K562 (cell line): ENCODE results near the gene RNF112. TPM values are rescaled to one million over a fixed set of nuclear protein-coding genes. Genes with fewer than 3 reads are reported as not detected.
A peak's percentile ranks its signal among the peaks of the same experiment; 100 is the strongest.

Source experiments
- ATAC-seq: fragments of 200-7000 bp; cut with Tn5 transposase; 3 replicates; pipeline ENCODE4 v1.9.1; 2020; ENCODE audit warnings: moderate library complexity
- BruUV-seq: library from RNA; stranded (reverse); fragments of 400-500 nt; replicated peaks from 2 replicates; lab custom pipeline; 2021; lab: Mats Ljungman, UMichigan
- CTCF ChIA-PET: fragments of 300-600 bp; formaldehyde crosslinking; extraction: SDS; loops from one replicate; lab custom pipeline; 2021; ENCODE audit warnings: low intra/inter-chr PET ratio; lab: Yijun Ruan, JAX
- POLR2A ChIA-PET: fragments of 300-600, 350-650 bp; sonication (Branson Sonifier 250); formaldehyde crosslinking; extraction: SDS; loops from one replicate; lab custom pipeline; 2021; ENCODE audit warnings: antibody characterized with exemption, inconsistent platforms; lab: Yijun Ruan, JAX
- DNase-seq, 4 experiments: peaks; one replicate each; pipeline versions ENCODE4 v3.0.0 to v3.0.0-alpha.2; 2011 to 2018; ENCODE audit warnings: low spot score in 3 of 4, mixed read lengths in 3 of 4; ENCODE audit errors: extremely low read depth in 1 of 4
- FAIRE-seq: peaks from 2 replicates; lab custom pipeline; 2011; peaks lifted over from hg19 to GRCh38; lab: Jason Lieb, UNC
- H2AFZ ChIP-seq: 2 replicates; pipeline ENCODE4 v1.6.0; 2011; ENCODE audit warnings: low read depth, low read length, control low read depth, inconsistent platforms
- H3K27ac ChIP-seq: fragments of 200-600 bp; 3 replicates; pipeline ENCODE4 v1.8.0; 2011; ENCODE audit warnings: low read depth, mild to moderate bottlenecking, control low read depth, inconsistent platforms, low read length, moderate library complexity, mixed read lengths; ENCODE audit errors: extremely low read depth
- H3K27me3 ChIP-seq, 2 experiments: fragments of 300-600 bp in 1 of 2; 2 replicates in 1 of 2; 3 replicates in 1 of 2; pipeline versions ENCODE4 v1.6.0 to v1.8.0; 2011; ENCODE audit warnings: inconsistent platforms in 2 of 2, low read length in 2 of 2, mild to moderate bottlenecking in 1 of 2, mixed read lengths in 1 of 2, moderate library complexity in 1 of 2; ENCODE audit not compliant: control insufficient read depth in 2 of 2, insufficient read depth in 2 of 2
- H3K36me3 ChIP-seq: fragments of 300-600 bp; 3 replicates; pipeline ENCODE4 v1.8.0; 2011; ENCODE audit warnings: mild to moderate bottlenecking, low read length, inconsistent platforms; ENCODE audit not compliant: control insufficient read depth, insufficient read depth
- H3K4me1 ChIP-seq, 2 experiments: fragments of 200-600 bp in 1 of 2; replicated peaks in 1 of 2; 2 replicates in 1 of 2; 3 replicates in 1 of 2; pipeline versions ENCODE4 v1.5.1 to v1.8.0; 2011; ENCODE audit warnings: inconsistent platforms in 2 of 2, low read length in 2 of 2, mild to moderate bottlenecking in 1 of 2, mixed read lengths in 1 of 2, moderate library complexity in 1 of 2; ENCODE audit not compliant: control insufficient read depth in 2 of 2, insufficient read depth in 2 of 2
- H3K4me2 ChIP-seq: 2 replicates; pipeline ENCODE4 v1.6.1; 2011; ENCODE audit warnings: low read length, control low read depth, inconsistent platforms, mixed read lengths; ENCODE audit not compliant: insufficient read depth
- H3K4me3 ChIP-seq: fragments of 200-600 bp; sonication (generic), shearing (Covaris generic); 2 replicates; pipeline ENCODE4 v1.5.1; 2016; ENCODE audit warnings: control low read depth, inconsistent platforms
- H3K79me2 ChIP-seq: fragments of 200-600 bp; 3 replicates; pipeline ENCODE4 v1.8.0; 2011; ENCODE audit warnings: low read length, inconsistent platforms; ENCODE audit not compliant: control insufficient read depth, insufficient read depth
- H3K9ac ChIP-seq, 2 experiments: 2 replicates each; pipeline versions ENCODE4 v1.6.0 to v1.6.1; 2011; ENCODE audit warnings: low read depth in 2 of 2, low read length in 2 of 2, control low read depth in 1 of 2, inconsistent platforms in 1 of 2, mild to moderate bottlenecking in 1 of 2, mixed read lengths in 1 of 2; ENCODE audit not compliant: insufficient read depth in 1 of 2
- H3K9me1 ChIP-seq: one replicate; pipeline ENCODE4 v1.6.0; 2011; ENCODE audit warnings: inconsistent platforms, mild to moderate bottlenecking, low read length, moderate library complexity; ENCODE audit not compliant: control insufficient read depth, insufficient read depth
- H3K9me3 ChIP-seq: replicated peaks from 2 replicates; pipeline ENCODE4 v1.5.1; 2011; ENCODE audit warnings: low read depth, low read length, inconsistent platforms; ENCODE audit not compliant: control insufficient read depth, insufficient read depth
- H4K20me1 ChIP-seq: replicated peaks from 2 replicates; pipeline ENCODE4 v1.6.1; 2011; ENCODE audit warnings: low read length, inconsistent platforms, mixed read lengths; ENCODE audit not compliant: control insufficient read depth, insufficient read depth
- CEBPG ChIP-seq, 3 experiments: fragments of 200-800 bp in 1 of 3; sonication (Bioruptor generic) in 1 of 3; sonication (generic) in 1 of 3; formaldehyde crosslinking in 1 of 3; IDR thresholded peaks in 2 of 3; conservative IDR thresholded peaks in 1 of 3; 2 replicates each; pipeline versions ENCODE4 v1.6.1 to v1.8.0; 2016 to 2022; ENCODE audit warnings: missing compliant biosample characterization in 2 of 3, missing genetic modification characterization in 2 of 3, mild to moderate bottlenecking in 1 of 3, missing genetic modification reagents in 1 of 3
- KLF6 ChIP-seq: fragments of 250-450 bp; sonication (Bioruptor Pico); IDR thresholded peaks from 2 replicates; pipeline ENCODE4 v1.4.0; 2020; ENCODE audit warnings: mild to moderate bottlenecking, moderate library complexity, borderline replicate concordance
- LCOR ChIP-seq: sonication (generic); formaldehyde crosslinking; IDR thresholded peaks from 2 replicates; pipeline ENCODE4 v1.8.0; 2022; ENCODE audit warnings: mild to moderate bottlenecking, missing genetic modification reagents
- MXI1 ChIP-seq: IDR thresholded peaks from 2 replicates; pipeline ENCODE4 v1.6.1; 2011; ENCODE audit warnings: low read depth, mild to moderate bottlenecking, improper control_type of control experiment, low read length
- MYBL2 ChIP-seq, 2 experiments: fragments of 450-650 bp in 1 of 2; sonication (generic) in 1 of 2; formaldehyde crosslinking in 1 of 2; IDR thresholded peaks; 2 replicates each; pipeline versions ENCODE4 v1.6.1 to v1.8.1; 2017 to 2022; ENCODE audit warnings: borderline replicate concordance in 1 of 2, inconsistent platforms in 1 of 2, low read depth in 1 of 2, mild to moderate bottlenecking in 1 of 2, missing genetic modification reagents in 1 of 2, moderate library complexity in 1 of 2
- PML ChIP-seq: IDR thresholded peaks from 2 replicates; pipeline ENCODE4 v1.6.1; 2012; ENCODE audit warnings: low read length, inconsistent platforms
- RBM15 ChIP-seq: fragments of 200-400 bp; formaldehyde crosslinking; IDR thresholded peaks from 2 replicates; pipeline ENCODE4 v1.6.1; 2018; ENCODE audit warnings: mild to moderate bottlenecking, low read length, moderate library complexity; ENCODE audit not compliant: insufficient read depth
- SLC30A9 ChIP-seq: fragments of 250-450 bp; sonication (Bioruptor Pico); IDR thresholded peaks from 2 replicates; pipeline ENCODE4 v1.8.0; 2022; ENCODE audit warnings: mild to moderate bottlenecking, moderate library complexity
- ZZZ3 ChIP-seq: fragments of 450-650 bp; IDR thresholded peaks from 2 replicates; pipeline ENCODE4 v1.6.1; 2016; ENCODE audit warnings: antibody characterized with exemption, mild to moderate bottlenecking, moderate library complexity
- WGBS: fragments of 100-300 bp; shearing (Covaris generic); methylation state at CpG from one replicate; pipeline ENCODE4 v1.1.6; 2016; ENCODE audit warnings: low coverage, mixed read lengths; ENCODE audit not compliant: insufficient coverage; ENCODE audit errors: missing lambda C conversion rate; 5-methylcytosine and 5-hydroxymethylcytosine counted together
- in situ Hi-C: fragments of 300-500 bp; cut with MboI; formaldehyde crosslinking; loops from 4 replicates; pipeline ENCODE4 v1.15.0; 2018; ENCODE audit warnings: inconsistent platforms, mixed read lengths
- intact Hi-C: fragments of 100-400 bp; cut with micrococcal nuclease; formaldehyde crosslinking; loops from 2 replicates; pipeline ENCODE4 v1.14.2; 2022
- polyA plus RNA-seq, 8 experiments: library from polyadenylated mRNA; depleted of rRNA in 4 of 8; stranded (reverse) in 5 of 8; unstranded in 3 of 8; fragments of >200 nt; fragmentation: Nextera tagmentation in 2 of 8; fragmentation: Illumina TruSeq in 1 of 8; extraction: Ambion mirVana in 2 of 8; extraction: Trizol in 1 of 8; gene quantifications; 2 replicates each; pipeline versions ENCODE4 v1.2.1 to v1.2.3, GENCODE V29; 2011 to 2014; ENCODE audit warnings: inconsistent platforms in 1 of 8, missing spikeins in 1 of 8
- total RNA-seq, 7 experiments: library from RNA; depleted of rRNA in 6 of 7; stranded (reverse); fragments of >200 nt in 6 of 7; fragmentation: Illumina TruSeq in 2 of 7; extraction: Trizol in 2 of 7; gene quantifications; 2 replicates each; pipeline versions ENCODE4 v1.2.1 to v1.2.3, GENCODE V29; 2011 to 2021; ENCODE audit warnings: low replicate concordance in 1 of 7

The RNF112 gene
- total and polyA plus RNA-seq, 9 of the 15 experiments (the other 6 are each of a cell fraction or from before 2014, with no cell fraction given) = 0.05 TPM; not detected in 8

- Histone ChIP-seq H3K4me1 (no peaks in the 10 kb centered on the region), H3K9ac (no peak overlapping the region), H3K27ac (no peak overlapping the region), H3K9me1 (no peaks in the 10 kb centered on the region), H3K27me3 (peaks cover 12 to 25% of the 10 kb centered on the region in 2 experiments; a peak in 4 of 5 replicates), H3K79me2 (no peaks in the 10 kb centered on the region), H4K20me1 (no peaks in the 10 kb centered on the region), H3K4me2 (no peak overlapping the region), H3K9me3 (no peaks in the 10 kb centered on the region), H3K36me3 (no peaks in the 10 kb centered on the region), H2AFZ (no peak overlapping the region), H3K4me3 (no peak overlapping the region)
- intact Hi-C loops (no loop called here), in situ Hi-C loops (no loop called here)
- FAIRE-seq (no peak), DNase-seq (no peak), ATAC-seq (no peak)
- TF ChIP-seq ZZZ3 (no peak), MXI1 (no peak), KLF6 (no peak)
- CTCF ChIA-PET = no interaction called here
- POLR2A ChIA-PET = no interaction called here
- 2% methylated on average over 6 of the region's 6 CpGs for WGBS
- no TSS peak for BruUV-seq
These were observed 10.9 kb downstream of the RNF112 start for GRCh38 chr17:19421926-19422325.

GRCh38 chr17:19424934-19425868 lies 14.2 kb downstream of the RNF112 start:
- ATAC-seq (no peak), FAIRE-seq (no peak), DNase-seq (no peak)
- H2AFZ ChIP-seq = no peak overlapping the region
- CTCF ChIA-PET = no interaction called here
- intact Hi-C loops (no loop called here), in situ Hi-C loops (no loop called here)
- BruUV-seq = no TSS peak
- no peaks in the 10 kb centered on the region for H3K79me2 ChIP-seq
- TF ChIP-seq PML (no peak), RBM15 (no peak), CEBPG (CRISPR knock-in tag; IDR thresholded peaks at IDR 0.05) (no peak), CEBPG (tag; conservative IDR thresholded peaks at IDR 0.05 in 1 of 2, IDR thresholded peaks at IDR 0.05 in 1 of 2) (0 out of 4 replicates have a peak, but pooled peaks of 1 of the 2 experiments have one; percentile 7), LCOR (CRISPR knock-in tag) (no peak), SLC30A9 (no peak), MYBL2 (IDR thresholded peaks at IDR 0.05; ENCODE audit: low read depth) (no peak), MYBL2 (CRISPR knock-in tag; IDR thresholded peaks at IDR 0.05; ENCODE audit: borderline replicate concordance) (no peak)
- POLR2A ChIA-PET = interaction anchor here (1.7 kb wide), 1 partner anchor 9 kb away, joined by 8 read pairs; no protein-coding TSS in a partner anchor
- no peaks in the 10 kb centered on the region for H3K36me3 ChIP-seq
- H3K9ac ChIP-seq = no peak overlapping the region
- no peaks in the 10 kb centered on the region for H3K9me1 ChIP-seq
- no peak overlapping the region for H3K4me2 ChIP-seq
- no peaks in the 10 kb centered on the region for H3K4me1 ChIP-seq
- WGBS = under 1% methylated on average over 8 of the region's 8 CpGs
- H4K20me1 ChIP-seq = no peaks in the 10 kb centered on the region
- H3K4me3 ChIP-seq = no peak overlapping the region
- no peaks in the 10 kb centered on the region for H3K9me3 ChIP-seq
- peaks cover 8 to 16% of the 10 kb centered on the region in 2 experiments; a peak in 3 of 5 replicates for H3K27me3 ChIP-seq
- H3K27ac ChIP-seq = no peak overlapping the region
